ENCODE data around the gene ELF2. TPM values are rescaled to one million over a fixed set of nuclear protein-coding genes. Genes with fewer than 3 reads are reported as not detected.
"Not testable (repeated sequence)": the region's sequence is repeated elsewhere in the genome, so short reads cannot be mapped to it uniquely, and the experiment has no call there.

Gene ELF2
- total RNA-seq, 1 experiment from 2014 or later, result 28.5 TPM

DNA sequence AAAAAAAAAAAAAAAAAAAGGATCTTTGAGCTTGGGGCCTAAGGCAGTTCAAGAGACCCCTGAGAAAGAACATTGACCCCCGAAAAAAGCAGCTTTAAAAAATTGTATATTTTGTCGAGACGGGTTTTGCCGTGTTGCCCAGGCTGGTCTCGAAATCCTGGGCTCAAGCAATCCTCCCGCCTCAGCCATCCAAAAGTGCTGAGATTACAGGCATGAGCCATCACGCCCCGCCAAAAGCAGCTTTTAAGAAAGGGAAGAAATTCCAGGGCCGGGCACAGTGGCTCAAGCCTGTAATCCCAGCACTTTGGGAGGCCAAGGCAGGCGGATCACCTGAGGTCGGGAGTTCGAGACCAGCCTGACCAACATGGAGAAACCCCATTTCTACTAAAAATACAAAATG, 155.9 kb downstream of the ELF2 start:
- DNase-seq (ENCODE audit: low read depth), result not testable (repeated sequence)

DNA sequence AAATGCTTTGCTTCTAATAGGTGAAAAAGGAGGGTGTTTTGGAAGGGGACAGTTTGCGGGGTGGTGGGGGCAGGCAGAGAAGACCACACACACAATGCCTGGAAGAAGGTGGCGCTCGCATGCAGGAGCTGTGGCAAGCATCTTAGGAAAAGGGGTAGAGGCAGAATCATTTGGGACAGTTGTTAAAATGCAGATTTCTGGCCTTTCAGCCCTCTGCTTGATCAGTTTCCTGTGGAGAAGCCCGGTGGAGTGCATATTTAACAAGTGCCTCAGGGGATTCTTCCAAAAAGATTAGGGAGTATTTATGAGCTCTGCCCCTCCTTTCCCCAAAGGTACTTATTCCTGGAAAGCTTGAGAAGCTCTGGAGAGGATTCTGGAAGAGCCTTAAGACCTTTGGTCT, 156.6 kb downstream of the ELF2 start:
- DNase-seq (ENCODE audit: low read depth), result no peak

DNA sequence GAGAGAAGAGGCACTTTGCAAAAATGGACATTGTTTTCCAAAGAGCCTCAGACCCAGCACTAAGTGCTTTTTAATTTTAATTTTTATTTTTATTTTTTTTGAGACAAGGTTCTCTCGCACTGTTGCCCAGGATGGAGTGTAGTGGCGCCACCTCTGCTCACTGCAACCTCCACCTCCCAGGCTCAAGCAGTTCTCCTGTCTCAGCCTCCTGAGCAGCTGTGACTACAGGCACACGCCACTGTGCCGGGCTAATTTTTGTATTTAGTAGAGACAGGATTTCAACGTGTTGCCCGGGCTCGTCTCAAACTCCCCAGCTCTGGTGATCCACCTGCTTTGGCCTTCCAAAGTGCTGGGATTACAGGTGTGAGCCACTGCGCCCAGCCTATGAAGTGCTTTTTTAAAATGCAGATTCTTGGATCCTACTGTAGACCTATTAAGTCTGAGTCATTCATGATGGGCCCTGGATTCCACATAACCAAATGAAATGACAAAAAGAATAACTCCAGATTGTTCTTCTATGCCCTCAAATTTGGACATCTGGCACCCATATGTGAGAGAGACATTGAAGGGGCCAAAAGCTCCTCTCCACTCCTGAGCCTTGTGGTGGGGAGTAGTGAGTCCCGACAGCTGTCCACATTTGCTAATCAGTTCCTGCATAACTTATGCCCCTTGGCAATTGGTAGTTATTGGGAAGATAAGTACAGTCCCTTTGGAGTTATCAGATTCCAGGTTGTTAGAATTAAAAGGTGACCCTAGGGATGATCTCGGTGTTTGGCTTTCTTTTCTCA, 157.9 kb downstream of the ELF2 start:
- DNase-seq (ENCODE audit: low read depth), result peak; percentile 96

DNA sequence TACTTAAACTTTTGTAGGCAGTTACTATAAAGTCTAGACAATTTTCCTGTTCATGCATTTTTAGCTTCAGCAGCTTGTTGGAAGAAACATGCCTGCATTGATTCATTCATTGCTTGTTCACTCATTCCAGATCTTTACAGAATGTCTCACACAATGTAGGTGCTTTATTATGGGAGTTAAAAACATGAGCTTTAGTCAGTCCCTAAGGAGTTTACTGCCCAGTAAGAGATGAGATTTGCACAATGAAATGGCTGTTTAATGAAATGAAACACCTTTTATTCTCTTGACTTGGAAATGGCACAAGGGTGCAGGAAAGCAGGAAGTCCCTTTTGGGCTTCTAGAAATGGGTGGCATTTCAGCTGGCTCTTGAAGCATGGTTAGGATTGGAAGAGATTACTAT, 158.5 kb downstream of the ELF2 start:
- DNase-seq (ENCODE audit: low read depth), result no peak

DNA sequence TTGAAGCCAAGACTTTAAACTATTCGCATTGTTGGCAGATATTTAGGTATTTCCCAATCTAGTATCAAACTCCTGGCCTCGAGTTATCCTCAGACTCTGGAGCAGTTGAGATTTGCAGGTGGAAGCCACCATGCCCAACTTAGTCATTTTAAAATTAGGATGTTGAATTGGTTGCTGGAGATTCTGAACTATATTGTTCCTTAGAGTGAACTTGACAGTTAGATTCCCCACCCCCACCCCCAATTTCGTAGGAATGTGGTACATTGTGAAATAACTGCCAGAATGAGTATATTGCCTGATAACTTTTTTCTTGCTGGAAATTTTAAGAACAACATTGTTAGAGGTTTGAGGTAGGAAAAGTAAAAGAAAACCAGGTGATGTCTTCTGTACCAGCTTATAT, 159.2 kb downstream of the ELF2 start:
- DNase-seq (ENCODE audit: low read depth), result peak; percentile 19

DNA sequence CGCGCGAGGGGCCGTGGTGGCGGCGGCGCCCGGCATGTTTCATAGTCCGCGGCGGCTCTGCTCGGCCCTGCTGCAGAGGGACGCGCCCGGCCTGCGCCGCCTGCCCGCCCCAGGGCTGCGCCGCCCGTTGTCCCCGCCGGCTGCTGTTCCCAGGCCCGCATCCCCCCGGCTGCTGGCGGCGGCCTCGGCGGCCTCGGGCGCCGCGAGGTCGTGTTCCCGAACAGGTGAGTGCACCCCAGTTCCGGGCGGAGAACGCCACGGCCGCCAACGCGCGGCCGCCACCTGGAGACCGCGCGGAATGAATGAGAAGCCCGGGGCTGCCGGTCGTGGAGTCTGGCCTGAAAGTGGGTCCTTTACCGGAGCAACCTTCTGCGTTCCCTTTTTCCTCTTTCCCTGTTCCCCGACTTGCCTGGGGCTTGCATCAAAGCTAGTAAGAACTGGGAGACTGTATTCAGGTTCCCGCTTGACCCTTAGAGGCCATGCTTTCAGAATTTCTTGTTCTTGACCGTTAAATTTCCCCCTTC, 161.0 kb downstream of the ELF2 start:
- peak; percentile 29 for DNase-seq (ENCODE audit: low read depth)

DNA sequence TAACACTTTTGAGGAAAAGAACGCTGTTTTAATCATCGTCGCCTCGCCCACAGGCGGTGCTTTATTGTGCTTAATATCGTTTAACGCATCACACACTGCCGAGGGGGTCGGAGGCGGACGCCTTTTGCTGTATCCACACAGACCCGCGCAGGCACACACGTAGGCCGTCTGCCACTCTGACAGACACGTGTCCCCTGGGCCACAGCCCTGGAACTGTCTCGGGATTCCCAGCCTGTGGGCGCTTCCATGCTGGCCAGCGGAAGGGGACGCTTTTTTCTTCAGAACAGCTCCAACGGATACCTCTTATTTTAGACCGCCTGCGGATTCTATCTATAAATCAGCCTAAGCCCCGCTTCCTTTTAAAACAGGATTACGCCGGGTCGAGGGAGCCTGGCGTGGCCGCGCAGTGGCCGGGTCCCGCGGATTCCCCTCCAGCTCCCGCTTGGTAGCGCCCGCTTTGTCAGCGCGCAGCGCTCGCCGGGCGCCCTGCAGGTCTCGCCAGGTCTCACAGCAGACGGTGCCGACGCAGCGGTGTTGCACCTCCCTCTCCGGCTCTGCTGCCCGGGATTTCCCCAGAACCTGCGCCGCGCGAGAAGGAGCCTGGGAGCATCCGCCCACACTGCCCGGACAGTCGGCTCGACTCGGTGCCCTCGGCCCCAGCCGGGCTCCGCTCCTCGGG, 161.6 kb downstream of the ELF2 start, which contains the start of gene NOCT:
Gene NOCT, plus strand, starts transcription at position 513 of the 679 bp plus-strand sequence. CDS start 201 bp downstream, outside the sequence.
- peak; percentile 86 for DNase-seq (ENCODE audit: low read depth)

DNA sequence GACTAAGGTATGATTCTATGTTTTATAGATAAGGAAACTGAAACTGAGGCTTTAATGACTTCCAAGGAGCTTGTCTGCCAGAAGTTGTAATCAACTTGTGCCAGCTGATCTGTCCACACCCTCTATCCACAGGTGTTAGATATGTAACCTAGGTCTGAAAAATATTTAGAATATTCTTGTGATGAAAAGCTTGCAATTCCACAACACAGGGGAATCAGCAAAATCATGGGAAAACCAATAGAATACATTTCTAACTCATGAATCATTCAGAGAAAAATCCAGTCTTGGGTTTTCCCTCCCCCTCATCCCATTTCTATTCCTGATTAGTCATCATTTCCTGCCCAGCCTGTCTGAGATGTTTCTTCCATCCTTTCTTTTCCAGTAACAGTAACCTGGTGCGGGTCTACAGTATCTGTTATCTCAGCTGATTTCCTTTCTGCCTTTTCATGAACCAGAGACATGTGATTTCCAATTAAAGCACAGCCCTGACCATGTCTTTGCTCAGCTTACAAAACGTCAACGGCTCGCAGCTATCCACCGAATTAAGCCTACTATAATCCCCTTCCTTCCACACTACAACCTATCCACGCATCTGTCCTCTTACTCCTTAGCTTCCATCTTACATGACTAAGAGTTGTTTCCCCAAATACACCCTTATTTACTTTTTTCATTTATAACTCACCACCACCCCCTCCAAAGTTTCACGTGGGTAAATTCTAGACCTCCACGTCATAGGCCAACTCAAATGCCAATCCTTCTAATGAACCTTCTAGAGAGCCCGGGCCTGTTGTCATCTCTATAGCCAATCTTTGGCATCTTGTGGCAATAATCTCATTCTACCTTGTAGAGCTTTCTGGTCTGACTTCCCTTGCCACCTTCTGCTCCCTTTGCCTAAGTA, 162.4 kb downstream of the ELF2 start:
- DNase-seq (ENCODE audit: low read depth), result peak; percentile 91

DNA sequence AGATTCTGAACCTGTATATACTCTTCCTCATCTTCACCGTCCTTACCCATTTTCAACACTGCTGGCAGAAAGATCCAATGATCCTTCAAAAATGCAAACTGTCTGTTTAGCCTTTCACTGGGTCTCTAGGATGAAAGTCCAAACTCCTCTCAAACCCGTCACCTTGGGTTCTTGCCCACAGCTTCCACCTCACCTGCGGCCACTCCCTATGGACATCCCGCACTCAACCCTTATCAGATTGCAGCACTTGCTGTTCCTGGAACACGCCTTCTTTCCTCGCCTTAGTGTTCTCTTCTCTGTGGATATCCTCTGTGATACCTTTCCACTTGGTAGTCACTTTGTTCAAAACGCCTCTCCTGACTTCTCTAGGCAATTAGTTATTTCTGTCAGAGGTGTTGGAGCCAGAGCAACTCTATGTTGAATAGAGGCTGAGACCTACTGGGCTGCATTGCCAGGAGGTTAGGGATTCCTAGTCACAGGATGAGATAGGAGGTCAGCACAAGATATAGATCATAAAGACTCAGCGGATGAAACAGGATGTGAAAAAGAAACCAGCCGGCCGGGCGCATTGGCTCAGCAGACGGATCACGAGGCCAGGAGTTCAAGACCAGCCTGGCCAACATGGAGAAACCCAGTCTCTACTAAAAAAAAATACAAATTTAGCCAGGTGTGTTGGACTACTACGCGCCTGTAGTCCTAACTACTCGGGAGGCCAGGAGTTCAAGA, 165.6 kb downstream of the ELF2 start:
- no peak for DNase-seq (ENCODE audit: low read depth)

DNA sequence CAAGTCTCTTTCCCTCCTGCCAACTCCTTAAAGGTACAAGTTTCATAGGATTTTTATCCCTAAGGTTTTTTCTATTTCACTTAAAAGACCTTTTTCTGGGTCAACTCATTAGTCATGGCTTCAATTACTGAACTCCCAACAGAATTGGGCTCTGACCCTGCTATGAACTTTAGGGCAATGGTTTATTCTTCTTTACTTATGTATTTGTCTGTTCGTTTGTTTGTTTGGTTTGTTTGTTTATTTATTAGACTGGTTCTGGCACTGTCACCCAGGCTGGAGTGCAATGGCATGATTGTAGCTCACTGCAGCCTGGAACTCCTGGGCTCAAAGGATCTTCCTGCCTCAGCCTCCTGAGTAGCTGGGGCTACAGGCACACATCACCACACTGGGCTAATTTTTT, 167.3 kb downstream of the ELF2 start:
- DNase-seq (ENCODE audit: low read depth), result no peak

DNA sequence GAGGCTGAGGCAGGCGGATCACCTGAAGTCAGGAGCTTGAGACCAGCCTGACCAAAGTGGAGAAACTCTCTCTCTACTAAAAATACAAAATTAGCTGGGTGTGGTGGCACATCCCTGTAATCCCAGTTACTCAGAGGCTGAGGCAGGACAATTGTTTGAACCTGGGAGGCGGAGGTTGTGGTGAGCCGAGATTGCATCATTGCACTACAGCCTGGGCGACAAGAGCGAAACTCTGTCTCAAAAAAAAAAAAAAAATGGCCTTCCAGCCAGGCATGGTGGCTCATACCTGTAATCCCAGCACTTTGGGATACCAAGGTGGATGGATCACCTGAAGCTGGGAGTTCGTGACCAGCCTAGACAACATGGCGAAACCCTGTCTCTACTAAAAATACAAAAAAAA, 168.7 kb downstream of the ELF2 start:
- DNase-seq (ENCODE audit: low read depth), result not testable (repeated sequence)

DNA sequence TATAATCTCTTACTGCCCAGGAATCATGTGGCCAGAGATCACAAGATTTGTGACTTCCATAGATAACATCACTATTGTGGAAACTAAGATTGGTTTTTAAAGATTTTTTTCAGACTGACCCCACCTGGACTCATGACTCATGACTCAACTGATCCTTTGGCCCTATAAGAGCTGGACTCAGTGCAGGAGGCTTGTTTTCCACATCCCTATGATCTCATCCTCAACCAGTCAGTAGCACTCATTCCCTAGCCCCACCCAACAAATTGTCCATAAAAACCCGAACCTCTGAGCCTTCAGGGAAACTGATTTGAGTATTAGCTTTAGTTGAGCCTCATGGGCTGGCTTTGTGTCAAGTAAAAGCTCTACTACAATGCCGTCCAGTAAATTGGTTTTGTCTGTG, 169.4 kb downstream of the ELF2 start:
- DNase-seq (ENCODE audit: low read depth), result peak; percentile 24

Other genes starting within 250 kb of the ELF2 start
- 13.5 and 16.1 TPM in 2 replicates for gene NOCT, start 161.4 kb downstream of the ELF2 start, total RNA-seq (2014; rRNA removed; shearing (Covaris generic))
- gene MGARP, start 103.0 kb upstream of the ELF2 start, total RNA-seq (2014; rRNA removed; shearing (Covaris generic)), result 0.68 and 1.2 TPM in 2 replicates
- 29.9 and 32.2 TPM in 2 replicates for gene NAA15, start 124.3 kb upstream of the ELF2 start, total RNA-seq (2014; rRNA removed; shearing (Covaris generic))
- 78.8 and 84.2 TPM in 2 replicates for gene NDUFC1, start 125.3 kb upstream of the ELF2 start, total RNA-seq (2014; rRNA removed; shearing (Covaris generic))